Astrocyte (in vitro differentiated cells and primary cell): ENCODE measurements around the gene NTN3. TPM values are rescaled to one million over a fixed set of nuclear protein-coding genes. Genes with fewer than 3 reads are reported as not detected.

Source experiments
- DNase-seq: peaks from one replicate; pipeline ENCODE4 v3.0.0-alpha.2; 2010; ENCODE audit warnings: low read depth
- FAIRE-seq: peaks from 2 replicates; lab custom pipeline; 2011; peaks lifted over from hg19 to GRCh38; lab: Jason Lieb, UNC
- H2AFZ ChIP-seq: 2 replicates; pipeline ENCODE4 v1.6.0; 2012; ENCODE audit warnings: low read depth, low read length, inconsistent platforms
- H3K27ac ChIP-seq: 2 replicates; pipeline ENCODE4 v1.5.1; 2011; ENCODE audit warnings: low read depth, low read length, inconsistent platforms
- H3K27me3 ChIP-seq: 2 replicates; pipeline ENCODE4 v1.6.0; 2011; ENCODE audit warnings: low read length, inconsistent platforms; ENCODE audit not compliant: insufficient read depth
- H3K36me3 ChIP-seq: 2 replicates; pipeline ENCODE4 v1.5.1; 2011; ENCODE audit warnings: low read length, inconsistent platforms; ENCODE audit not compliant: insufficient read depth
- H3K4me1 ChIP-seq: 2 replicates; pipeline ENCODE4 v1.5.1; 2011; ENCODE audit warnings: low read length, inconsistent platforms; ENCODE audit not compliant: insufficient read depth
- H3K4me2 ChIP-seq: 2 replicates; pipeline ENCODE4 v1.6.0; 2012; ENCODE audit warnings: low read length, inconsistent platforms
- H3K4me3 ChIP-seq: 2 replicates; pipeline ENCODE4 v1.5.1; 2011; ENCODE audit warnings: low read depth, mild to moderate bottlenecking, low read length, inconsistent platforms; ENCODE audit not compliant: insufficient read depth
- H3K79me2 ChIP-seq: 2 replicates; pipeline ENCODE4 v1.6.0; 2012; ENCODE audit warnings: mild to moderate bottlenecking, low read length, inconsistent platforms; ENCODE audit not compliant: insufficient read depth
- H3K9ac ChIP-seq: 2 replicates; pipeline ENCODE4 v1.6.0; 2012; ENCODE audit warnings: mild to moderate bottlenecking, low read length, inconsistent platforms
- H3K9me3 ChIP-seq: 2 replicates; pipeline ENCODE4 v1.5.1; 2012; ENCODE audit warnings: low read depth, mild to moderate bottlenecking, low read length, inconsistent platforms; ENCODE audit not compliant: insufficient read depth
- H4K20me1 ChIP-seq: 2 replicates; pipeline ENCODE4 v1.6.0; 2012; ENCODE audit warnings: low read length, inconsistent platforms; ENCODE audit not compliant: insufficient read depth
- H3K27ac Mint-ChIP-seq: one replicate; pipeline ENCODE4 v1.8.0; 2021; ENCODE audit warnings: mild to moderate bottlenecking, mixed read lengths; ENCODE audit not compliant: unreplicated experiment
- H3K27me3 Mint-ChIP-seq: one replicate; pipeline ENCODE4 v1.8.0; 2021; ENCODE audit warnings: low read depth, mixed read lengths; ENCODE audit not compliant: unreplicated experiment
- H3K36me3 Mint-ChIP-seq: one replicate; pipeline ENCODE4 v1.8.0; 2021; ENCODE audit warnings: low read depth, mixed read lengths; ENCODE audit not compliant: unreplicated experiment
- H3K4me1 Mint-ChIP-seq: one replicate; pipeline ENCODE4 v1.8.0; 2021; ENCODE audit warnings: low read depth, mixed read lengths; ENCODE audit not compliant: unreplicated experiment
- H3K4me3 Mint-ChIP-seq: one replicate; pipeline ENCODE4 v1.8.0; 2021; ENCODE audit warnings: mild to moderate bottlenecking, moderate library complexity, mixed read lengths; ENCODE audit not compliant: unreplicated experiment
- H3K9me3 Mint-ChIP-seq: one replicate; pipeline ENCODE4 v1.8.0; 2021; ENCODE audit warnings: mild to moderate bottlenecking, mixed read lengths; ENCODE audit not compliant: unreplicated experiment
- EZH2 ChIP-seq: IDR thresholded peaks from 2 replicates; pipeline ENCODE4 v1.6.1; 2012; ENCODE audit warnings: mild to moderate bottlenecking, low read length, inconsistent platforms; ENCODE audit not compliant: insufficient read depth
- microRNA-seq: library from miRNA; unstranded; fragments of <30 nt; microRNA quantifications from one replicate; pipeline ENCODE4 v1.2.0, GENCODE V29; 2020
- total RNA-seq: library from RNA; stranded (reverse); gene quantifications from 2 replicates; pipeline ENCODE4 v1.2.1, GENCODE V29; 2021
- TF ChIP-seq, protein P1 (sequence below): IDR thresholded peaks from 2 replicates; pipeline ENCODE4 v1.5.1; 2011; ENCODE audit warnings: low read depth, mild to moderate bottlenecking, inconsistent platforms, low read length, moderate library complexity; ENCODE audit not compliant: insufficient read depth

Gene NTN3
- total RNA-seq, 1 donor from 2014 or later: 1.1 TPM

DNA sequence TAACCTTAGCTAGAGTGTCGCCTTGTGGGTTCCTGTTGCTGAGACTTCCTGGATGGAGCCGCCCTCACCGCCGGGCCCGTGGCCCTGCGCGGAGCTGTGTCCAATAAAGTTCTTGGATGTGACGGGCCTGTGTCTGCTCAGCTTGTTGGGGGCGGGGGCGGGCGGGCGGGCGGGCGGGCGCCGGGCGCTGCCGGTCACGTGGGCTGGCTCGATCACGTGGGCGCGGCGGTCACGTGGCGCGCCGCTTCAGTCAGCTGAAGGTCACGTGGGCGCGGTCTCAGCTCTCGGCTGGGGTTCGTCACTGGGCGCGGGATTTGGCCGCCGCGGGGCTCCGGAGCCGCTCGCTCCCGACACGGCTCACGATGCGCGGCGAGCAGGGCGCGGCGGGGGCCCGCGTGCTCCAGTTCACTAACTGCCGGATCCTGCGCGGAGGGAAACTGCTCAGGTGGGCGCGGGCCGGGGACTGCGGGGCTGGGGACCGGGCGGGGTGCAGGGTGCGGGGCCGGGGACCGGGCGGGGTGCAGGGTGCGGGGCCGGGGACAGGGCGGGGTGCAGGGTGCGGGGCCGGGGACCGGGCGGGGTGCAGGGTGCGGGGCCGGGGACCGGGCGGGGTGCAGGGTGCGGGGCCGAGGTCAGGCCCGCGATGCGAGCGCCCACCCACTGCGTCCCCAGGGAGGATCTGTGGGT, 49.1 kb downstream of the NTN3 start, which contains the start of gene AMDHD2:
Gene AMDHD2, plus strand, starts transcription at position 275 of the 687 bp plus-strand sequence. Its CDS starts 88 bp downstream, at position 363.
- Mint-ChIP-seq H3K4me3 (peak within 1 kb of the TSS; percentile 88), H3K9me3 (no peaks in the 10 kb centered on the region), H3K27me3 (no peaks in the 10 kb centered on the region), H3K36me3 (peaks cover 16% of the 10 kb centered on the region), H3K27ac (peak within 1 kb of the TSS; percentile 92), H3K4me1 (peaks cover 38% of the 10 kb centered on the region)
- H2AFZ ChIP-seq: no peak within 1 kb of the TSS
- TF ChIP-seq EZH2: no peak
- TF ChIP-seq, protein P1, sequence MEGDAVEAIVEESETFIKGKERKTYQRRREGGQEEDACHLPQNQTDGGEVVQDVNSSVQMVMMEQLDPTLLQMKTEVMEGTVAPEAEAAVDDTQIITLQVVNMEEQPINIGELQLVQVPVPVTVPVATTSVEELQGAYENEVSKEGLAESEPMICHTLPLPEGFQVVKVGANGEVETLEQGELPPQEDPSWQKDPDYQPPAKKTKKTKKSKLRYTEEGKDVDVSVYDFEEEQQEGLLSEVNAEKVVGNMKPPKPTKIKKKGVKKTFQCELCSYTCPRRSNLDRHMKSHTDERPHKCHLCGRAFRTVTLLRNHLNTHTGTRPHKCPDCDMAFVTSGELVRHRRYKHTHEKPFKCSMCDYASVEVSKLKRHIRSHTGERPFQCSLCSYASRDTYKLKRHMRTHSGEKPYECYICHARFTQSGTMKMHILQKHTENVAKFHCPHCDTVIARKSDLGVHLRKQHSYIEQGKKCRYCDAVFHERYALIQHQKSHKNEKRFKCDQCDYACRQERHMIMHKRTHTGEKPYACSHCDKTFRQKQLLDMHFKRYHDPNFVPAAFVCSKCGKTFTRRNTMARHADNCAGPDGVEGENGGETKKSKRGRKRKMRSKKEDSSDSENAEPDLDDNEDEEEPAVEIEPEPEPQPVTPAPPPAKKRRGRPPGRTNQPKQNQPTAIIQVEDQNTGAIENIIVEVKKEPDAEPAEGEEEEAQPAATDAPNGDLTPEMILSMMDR: no peak
- peaks cover 74% of the 10 kb centered on the region for H4K20me1 ChIP-seq
- no peak for FAIRE-seq
- H3K4me2 ChIP-seq: peak within 1 kb of the TSS; percentile 87
- no peaks in the 10 kb centered on the region for H3K9me3 ChIP-seq
- peak within 1 kb of the TSS; percentile 67 for H3K4me3 ChIP-seq
- peaks cover 19% of the 10 kb centered on the region for H3K36me3 ChIP-seq
- peak within 1 kb of the TSS; percentile 58 for H3K27ac ChIP-seq
- H3K9ac ChIP-seq: peak within 1 kb of the TSS; percentile 84
- peak; percentile 70 for DNase-seq
- H3K79me2 ChIP-seq: peaks cover 75% of the 10 kb centered on the region
- H3K27me3 ChIP-seq: no peaks in the 10 kb centered on the region
- H3K4me1 ChIP-seq: peaks cover 34% of the 10 kb centered on the region

DNA sequence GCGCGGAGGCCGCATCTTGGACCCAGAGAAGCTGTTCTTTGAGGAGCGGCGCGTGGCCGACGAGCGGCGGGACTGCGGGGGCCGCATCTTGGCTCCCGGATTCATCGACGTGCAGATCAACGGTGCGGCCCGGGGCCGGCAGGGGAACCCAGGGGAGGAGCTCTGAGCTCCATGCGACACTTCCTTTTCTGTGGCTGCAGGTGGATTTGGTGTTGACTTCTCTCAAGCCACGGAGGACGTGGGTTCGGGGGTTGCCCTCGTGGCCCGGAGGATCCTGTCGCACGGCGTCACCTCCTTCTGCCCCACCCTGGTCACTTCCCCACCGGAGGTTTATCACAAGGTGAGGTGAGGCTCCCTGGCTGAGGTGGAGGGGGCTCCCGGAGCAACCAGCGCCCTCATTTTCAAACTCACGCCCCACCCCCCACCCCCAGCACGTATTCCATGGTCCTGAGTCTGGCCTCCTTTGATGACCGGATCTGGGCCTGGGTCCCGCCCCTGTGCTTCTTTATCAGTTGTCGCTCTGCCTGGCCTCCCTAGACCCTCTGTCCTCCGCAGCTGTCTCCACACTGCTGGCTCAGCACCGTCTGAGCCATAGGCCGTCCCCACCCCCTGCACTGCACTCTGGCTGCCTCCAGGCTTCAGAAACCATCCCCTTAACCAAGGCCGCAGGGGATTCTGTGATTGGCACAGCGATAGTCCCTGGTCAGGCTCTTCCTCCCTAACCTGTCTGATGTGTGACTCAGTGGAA, 49.9 kb downstream of the NTN3 start:
- no peaks in the 10 kb centered on the region for H3K9me3 ChIP-seq
- peak overlapping the region; percentile 87 for H3K4me2 ChIP-seq
- peak overlapping the region; percentile 67 for H3K4me3 ChIP-seq
- Mint-ChIP-seq H3K4me3 (peak overlapping the region; percentile 88), H3K27me3 (no peaks in the 10 kb centered on the region), H3K9me3 (no peaks in the 10 kb centered on the region), H3K36me3 (peaks cover 13% of the 10 kb centered on the region), H3K4me1 (peaks cover 31% of the 10 kb centered on the region), H3K27ac (peak overlapping the region; percentile 89)
- peaks cover 27% of the 10 kb centered on the region for H3K4me1 ChIP-seq
- peaks cover 66% of the 10 kb centered on the region for H4K20me1 ChIP-seq
- peak overlapping the region; percentile 84 for H3K9ac ChIP-seq
- no peak overlapping the region for H2AFZ ChIP-seq
- H3K27me3 ChIP-seq: no peaks in the 10 kb centered on the region
- TF ChIP-seq, protein P1: no peak
- TF ChIP-seq EZH2: no peak
- peaks cover 21% of the 10 kb centered on the region for H3K36me3 ChIP-seq
- H3K79me2 ChIP-seq: peaks cover 68% of the 10 kb centered on the region
- H3K27ac ChIP-seq: peak overlapping the region; percentile 33
- no peak for DNase-seq
- no peak for FAIRE-seq

Small RNA genes within 50 kb of the gene (microRNA-seq; reads per million reads assigned to microRNA genes)
- gene MIR6767 (not detected), gene MIR6768 (not detected)

Other genes starting within 250 kb of the NTN3 start
- gene E4F1, start 247.7 kb upstream of the NTN3 start, total RNA-seq: 22.5 and 22.8 TPM in 2 replicates
- gene DNASE1L2, start 234.9 kb upstream of the NTN3 start, total RNA-seq: 1.2 and 1.3 TPM in 2 replicates
- 53.4 and 56.4 TPM in 2 replicates for gene ECI1, start 219.7 kb upstream of the NTN3 start, total RNA-seq
- gene RNPS1, start 203.2 kb upstream of the NTN3 start, total RNA-seq: 193 and 209 TPM in 2 replicates
- gene ABCA3, start 130.6 kb upstream of the NTN3 start, total RNA-seq: 4.8 and 4.9 TPM in 2 replicates
- gene CCNF, start 41.9 kb upstream of the NTN3 start, total RNA-seq: 5.5 and 6.4 TPM in 2 replicates
- 5.8 and 6.0 TPM in 2 replicates for gene TEDC2, start 11.2 kb upstream of the NTN3 start, total RNA-seq
- 12.8 and 13.4 TPM in 2 replicates for gene TBC1D24, start 3.8 kb downstream of the NTN3 start, total RNA-seq
- 311 TPM in 2 replicates for gene ATP6V0C, start 42.7 kb downstream of the NTN3 start, total RNA-seq
- gene AMDHD2, start 49.1 kb downstream of the NTN3 start, total RNA-seq: 24.9 and 32.3 TPM in 2 replicates
- gene CEMP1, start 60.1 kb downstream of the NTN3 start, total RNA-seq: not detected in 2 replicates
- gene PDPK1, start 66.7 kb downstream of the NTN3 start, total RNA-seq: 48.1 and 50.5 TPM in 2 replicates
- gene KCTD5, start 211.2 kb downstream of the NTN3 start, total RNA-seq: 53.0 and 55.4 TPM in 2 replicates
- 2.3 and 3.0 TPM in 2 replicates for gene PRSS27, start 248.9 kb downstream of the NTN3 start, total RNA-seq